HEK293T (cell line): ENCODE results near the gene HOXC5.

Experiments
- CTCF ChIA-PET: fragments of 350-600 bp; formaldehyde crosslinking; extraction: SDS; loops from one replicate; lab custom pipeline; 2021; ENCODE audit warnings: antibody characterized with exemption, inconsistent platforms; lab: Yijun Ruan, JAX
- POLR2A ChIA-PET: fragments of 350-600 bp; formaldehyde crosslinking; extraction: SDS; loops from one replicate; lab custom pipeline; 2020; ENCODE audit warnings: antibody characterized with exemption, inconsistent platforms; lab: Yijun Ruan, JAX
- DNase-seq: peaks from one replicate; pipeline ENCODE4 v3.0.0; 2012; ENCODE audit warnings: mixed read lengths; ENCODE audit errors: extremely low spot score
- ARNT ChIP-seq: fragments of 450-650 bp; IDR thresholded peaks from 2 replicates; pipeline ENCODE4 v1.6.1; 2017; ENCODE audit warnings: mild to moderate bottlenecking
- BHLHE40 ChIP-seq: fragments of 450-650 bp; IDR thresholded peaks from 2 replicates; pipeline ENCODE4 v1.6.1; 2016; ENCODE audit warnings: mild to moderate bottlenecking, moderate library complexity, borderline replicate concordance
- CTBP1 ChIP-seq: fragments of 450-650 bp; IDR thresholded peaks from 2 replicates; pipeline ENCODE4 v1.6.1; 2016; ENCODE audit warnings: borderline replicate concordance
- ELF4 ChIP-seq: fragments of 450-650 bp; IDR thresholded peaks from 2 replicates; pipeline ENCODE4 v1.6.1; 2017; ENCODE audit warnings: antibody characterized with exemption
- FOXA1 ChIP-seq: fragments of 450-650 bp; IDR thresholded peaks from 2 replicates; pipeline ENCODE4 v1.6.1; 2016; ENCODE audit warnings: mild to moderate bottlenecking
- FOXK2 ChIP-seq: fragments of 450-650 bp; IDR thresholded peaks from 2 replicates; pipeline ENCODE4 v1.6.1; 2016; ENCODE audit warnings: mild to moderate bottlenecking
- FOXM1 ChIP-seq: fragments of 450-650 bp; IDR thresholded peaks from 2 replicates; pipeline ENCODE4 v1.6.1; 2017; ENCODE audit warnings: mild to moderate bottlenecking, borderline replicate concordance
- HDGF ChIP-seq: fragments of 450-650 bp; IDR thresholded peaks from 2 replicates; pipeline ENCODE4 v1.6.1; 2017; ENCODE audit warnings: antibody characterized with exemption, borderline replicate concordance
- L3MBTL2 ChIP-seq: fragments of 450-650 bp; conservative IDR thresholded peaks from 2 replicates; pipeline ENCODE4 v1.6.1; 2016; ENCODE audit warnings: mild to moderate bottlenecking
- LEF1 ChIP-seq: fragments of 450-650 bp; IDR thresholded peaks from 2 replicates; pipeline ENCODE4 v1.6.1; 2017; ENCODE audit warnings: mild to moderate bottlenecking, borderline replicate concordance
- NFRKB ChIP-seq: fragments of 450-650 bp; IDR thresholded peaks from 2 replicates; pipeline ENCODE4 v1.6.1; 2016; ENCODE audit warnings: mild to moderate bottlenecking, moderate library complexity
- PKNOX1 ChIP-seq: fragments of 450-650 bp; IDR thresholded peaks from 2 replicates; pipeline ENCODE4 v1.6.1; 2016
- SP1 ChIP-seq: fragments of 450-650 bp; IDR thresholded peaks from 2 replicates; pipeline ENCODE4 v1.6.1; 2017
- SUZ12 ChIP-seq: fragments of 450-650 bp; IDR thresholded peaks from 2 replicates; pipeline ENCODE4 v1.6.1; 2016; ENCODE audit warnings: mild to moderate bottlenecking
- TARDBP ChIP-seq: fragments of 450-650 bp; IDR thresholded peaks from 2 replicates; pipeline ENCODE4 v1.6.1; 2016
- ZNF384 ChIP-seq: fragments of 450-650 bp; IDR thresholded peaks from 2 replicates; pipeline ENCODE4 v1.6.1; 2016

HOXC5 gene

GRCh38 chr12:53985994-53986685 lies 46.7 kb upstream of the HOXC5 start:
- CTCF ChIA-PET: interaction anchor here (0.5 to 5.6 kb wide), 12 partner anchors 12 to 241 kb away, joined by 3 to 44 read pairs (median 5); partner anchors contain the start of gene HOXC9
- TF ChIP-seq CTBP1: peak; percentile 33; the same call in 1 of the 2 replicates
- TF ChIP-seq PKNOX1: no peak
- no peak for TF ChIP-seq SP1
- POLR2A ChIA-PET: interaction anchor here (0.5 to 4.9 kb wide), 5 partner anchors 10 to 47 kb away, joined by 3 to 69 read pairs (median 3); partner anchors contain the start of genes HOXC5 and HOXC9

GRCh38 chr12:53986686-53987483 lies 46.0 kb upstream of the HOXC5 start:
- no peak for DNase-seq
- ChIA-PET CTCF (interaction anchor here (1.0 to 5.6 kb wide), 7 partner anchors 12 to 228 kb away, joined by 3 to 44 read pairs (median 20); partner anchors contain the start of genes HOXC13 and HOXC9), POLR2A (interaction anchor here (0.8 to 4.9 kb wide), 4 partner anchors 12 to 310 kb away, joined by 3 to 69 read pairs (median 4); partner anchors contain the start of genes HOXC5, HOXC8 and HOXC9)
- TF ChIP-seq FOXA1 (no peak), BHLHE40 (no peak), L3MBTL2 (no peak)

More at GRCh38 chr12:53985994-53986685, 46.7 kb upstream of the HOXC5 start:
- no peak for DNase-seq

GRCh38 chr12:53987787-53988230 lies 45.0 kb upstream of the HOXC5 start:
- DNase-seq: no peak
- no peak for TF ChIP-seq PKNOX1
- no peak for TF ChIP-seq HDGF
- TF ChIP-seq ELF4: no peak
- no peak for TF ChIP-seq FOXM1
- no peak for TF ChIP-seq SP1
- no peak for TF ChIP-seq LEF1
- TF ChIP-seq L3MBTL2: no peak
- no peak for TF ChIP-seq FOXA1
- TF ChIP-seq SUZ12: no peak
- TF ChIP-seq CTBP1: no peak
- POLR2A ChIA-PET: interaction anchor here (0.6 to 4.9 kb wide), 8 partner anchors 11 to 311 kb away, joined by 3 to 69 read pairs (median 3); partner anchors contain the start of genes HOXC8 and HOXC9
- CTCF ChIA-PET: interaction anchor here (0.6 to 5.6 kb wide), 15 partner anchors 10 to 369 kb away, joined by 3 to 44 read pairs (median 4); partner anchors contain the start of gene HOXC13

GRCh38 chr12:53988541-53989226 lies 44.2 kb upstream of the HOXC5 start:
- TF ChIP-seq FOXK2: no peak
- no peak for TF ChIP-seq CTBP1
- TF ChIP-seq FOXA1: no peak
- no peak for TF ChIP-seq ELF4
- no peak for TF ChIP-seq LEF1
- TF ChIP-seq PKNOX1: no peak
- TF ChIP-seq ZNF384: no peak
- no peak for TF ChIP-seq SUZ12
- TF ChIP-seq FOXM1: no peak
- TF ChIP-seq L3MBTL2: no peak
- TF ChIP-seq NFRKB: no peak
- TF ChIP-seq SP1: no peak
- no peak for TF ChIP-seq BHLHE40
- TF ChIP-seq HDGF: no peak
- no peak for TF ChIP-seq TARDBP
- TF ChIP-seq ARNT: no peak
- no peak for DNase-seq
- ChIA-PET CTCF (interaction anchor here (1.0 to 5.6 kb wide), 12 partner anchors 9 to 368 kb away, joined by 3 to 44 read pairs (median 4); no protein-coding TSS in a partner anchor), POLR2A (interaction anchor here (0.6 to 4.9 kb wide), 6 partner anchors 10 to 228 kb away, joined by 3 to 69 read pairs (median 3); partner anchors contain the start of gene HOXC9)
